Astrocyte (in vitro differentiated cells and primary cell): ENCODE results near the gene PDLIM1. TPM values are rescaled to one million over a fixed set of nuclear protein-coding genes. Genes with fewer than 3 reads are reported as not detected.

Experiments used
- DNase-seq: peaks from one replicate; pipeline ENCODE4 v3.0.0-alpha.2; 2010; ENCODE audit warnings: low read depth
- FAIRE-seq: peaks from 2 replicates; lab custom pipeline; 2011; peaks lifted over from hg19 to GRCh38; lab: Jason Lieb, UNC
- H2AFZ ChIP-seq: 2 replicates; pipeline ENCODE4 v1.6.0; 2012; ENCODE audit warnings: low read depth, low read length, inconsistent platforms
- H3K27ac ChIP-seq: 2 replicates; pipeline ENCODE4 v1.5.1; 2011; ENCODE audit warnings: low read depth, low read length, inconsistent platforms
- H3K27me3 ChIP-seq: 2 replicates; pipeline ENCODE4 v1.6.0; 2011; ENCODE audit warnings: low read length, inconsistent platforms; ENCODE audit not compliant: insufficient read depth
- H3K36me3 ChIP-seq: 2 replicates; pipeline ENCODE4 v1.5.1; 2011; ENCODE audit warnings: low read length, inconsistent platforms; ENCODE audit not compliant: insufficient read depth
- H3K4me1 ChIP-seq: 2 replicates; pipeline ENCODE4 v1.5.1; 2011; ENCODE audit warnings: low read length, inconsistent platforms; ENCODE audit not compliant: insufficient read depth
- H3K4me2 ChIP-seq: 2 replicates; pipeline ENCODE4 v1.6.0; 2012; ENCODE audit warnings: low read length, inconsistent platforms
- H3K4me3 ChIP-seq: 2 replicates; pipeline ENCODE4 v1.5.1; 2011; ENCODE audit warnings: low read depth, mild to moderate bottlenecking, low read length, inconsistent platforms; ENCODE audit not compliant: insufficient read depth
- H3K79me2 ChIP-seq: 2 replicates; pipeline ENCODE4 v1.6.0; 2012; ENCODE audit warnings: mild to moderate bottlenecking, low read length, inconsistent platforms; ENCODE audit not compliant: insufficient read depth
- H3K9ac ChIP-seq: 2 replicates; pipeline ENCODE4 v1.6.0; 2012; ENCODE audit warnings: mild to moderate bottlenecking, low read length, inconsistent platforms
- H3K9me3 ChIP-seq: 2 replicates; pipeline ENCODE4 v1.5.1; 2012; ENCODE audit warnings: low read depth, mild to moderate bottlenecking, low read length, inconsistent platforms; ENCODE audit not compliant: insufficient read depth
- H4K20me1 ChIP-seq: 2 replicates; pipeline ENCODE4 v1.6.0; 2012; ENCODE audit warnings: low read length, inconsistent platforms; ENCODE audit not compliant: insufficient read depth
- H3K27ac Mint-ChIP-seq: one replicate; pipeline ENCODE4 v1.8.0; 2021; ENCODE audit warnings: mild to moderate bottlenecking, mixed read lengths; ENCODE audit not compliant: unreplicated experiment
- H3K27me3 Mint-ChIP-seq: one replicate; pipeline ENCODE4 v1.8.0; 2021; ENCODE audit warnings: low read depth, mixed read lengths; ENCODE audit not compliant: unreplicated experiment
- H3K36me3 Mint-ChIP-seq: one replicate; pipeline ENCODE4 v1.8.0; 2021; ENCODE audit warnings: low read depth, mixed read lengths; ENCODE audit not compliant: unreplicated experiment
- H3K4me1 Mint-ChIP-seq: one replicate; pipeline ENCODE4 v1.8.0; 2021; ENCODE audit warnings: low read depth, mixed read lengths; ENCODE audit not compliant: unreplicated experiment
- H3K4me3 Mint-ChIP-seq: one replicate; pipeline ENCODE4 v1.8.0; 2021; ENCODE audit warnings: mild to moderate bottlenecking, moderate library complexity, mixed read lengths; ENCODE audit not compliant: unreplicated experiment
- H3K9me3 Mint-ChIP-seq: one replicate; pipeline ENCODE4 v1.8.0; 2021; ENCODE audit warnings: mild to moderate bottlenecking, mixed read lengths; ENCODE audit not compliant: unreplicated experiment
- EZH2 ChIP-seq: IDR thresholded peaks from 2 replicates; pipeline ENCODE4 v1.6.1; 2012; ENCODE audit warnings: mild to moderate bottlenecking, low read length, inconsistent platforms; ENCODE audit not compliant: insufficient read depth
- total RNA-seq: library from RNA; stranded (reverse); gene quantifications from 2 replicates; pipeline ENCODE4 v1.2.1, GENCODE V29; 2021
- TF ChIP-seq, protein P1 (sequence below): IDR thresholded peaks from 2 replicates; pipeline ENCODE4 v1.5.1; 2011; ENCODE audit warnings: low read depth, mild to moderate bottlenecking, inconsistent platforms, low read length, moderate library complexity; ENCODE audit not compliant: insufficient read depth

The PDLIM1 gene
- total RNA-seq, 1 donor from 2014 or later: 320 TPM

DNA sequence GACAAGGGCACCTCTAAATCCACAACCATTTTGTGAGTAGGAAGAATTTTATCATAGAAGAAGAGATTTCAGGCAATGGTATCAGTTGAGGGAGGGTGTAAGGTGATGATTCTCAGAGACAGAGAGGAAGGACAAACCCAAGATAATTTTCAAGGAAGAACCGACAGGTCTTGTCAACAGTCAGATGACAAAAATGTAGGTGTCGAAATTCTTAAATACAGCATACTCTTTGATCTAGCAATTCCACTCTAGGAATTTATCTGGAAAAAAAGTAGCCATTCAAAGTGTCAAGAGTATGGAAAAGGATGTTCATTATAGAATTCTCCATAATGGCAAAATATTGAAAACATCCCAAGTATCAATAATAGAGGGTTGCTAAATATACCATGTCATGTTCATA, 14.2 kb upstream of the PDLIM1 start:
- FAIRE-seq: no peak
- Histone ChIP-seq H3K9ac (no peak overlapping the region), H3K4me2 (no peak overlapping the region), H3K4me1 (peaks cover 20% of the 10 kb centered on the region), H2AFZ (no peak overlapping the region), H4K20me1 (no peaks in the 10 kb centered on the region), H3K36me3 (no peaks in the 10 kb centered on the region), H3K79me2 (no peaks in the 10 kb centered on the region), H3K27ac (no peak overlapping the region), H3K27me3 (no peaks in the 10 kb centered on the region), H3K4me3 (no peak overlapping the region), H3K9me3 (no peaks in the 10 kb centered on the region)
- Mint-ChIP-seq H3K36me3 (no peaks in the 10 kb centered on the region), H3K9me3 (no peaks in the 10 kb centered on the region), H3K4me3 (no peak overlapping the region), H3K27me3 (no peaks in the 10 kb centered on the region), H3K27ac (no peak overlapping the region), H3K4me1 (peaks cover 22% of the 10 kb centered on the region)
- DNase-seq: no peak
- TF ChIP-seq, protein P1, sequence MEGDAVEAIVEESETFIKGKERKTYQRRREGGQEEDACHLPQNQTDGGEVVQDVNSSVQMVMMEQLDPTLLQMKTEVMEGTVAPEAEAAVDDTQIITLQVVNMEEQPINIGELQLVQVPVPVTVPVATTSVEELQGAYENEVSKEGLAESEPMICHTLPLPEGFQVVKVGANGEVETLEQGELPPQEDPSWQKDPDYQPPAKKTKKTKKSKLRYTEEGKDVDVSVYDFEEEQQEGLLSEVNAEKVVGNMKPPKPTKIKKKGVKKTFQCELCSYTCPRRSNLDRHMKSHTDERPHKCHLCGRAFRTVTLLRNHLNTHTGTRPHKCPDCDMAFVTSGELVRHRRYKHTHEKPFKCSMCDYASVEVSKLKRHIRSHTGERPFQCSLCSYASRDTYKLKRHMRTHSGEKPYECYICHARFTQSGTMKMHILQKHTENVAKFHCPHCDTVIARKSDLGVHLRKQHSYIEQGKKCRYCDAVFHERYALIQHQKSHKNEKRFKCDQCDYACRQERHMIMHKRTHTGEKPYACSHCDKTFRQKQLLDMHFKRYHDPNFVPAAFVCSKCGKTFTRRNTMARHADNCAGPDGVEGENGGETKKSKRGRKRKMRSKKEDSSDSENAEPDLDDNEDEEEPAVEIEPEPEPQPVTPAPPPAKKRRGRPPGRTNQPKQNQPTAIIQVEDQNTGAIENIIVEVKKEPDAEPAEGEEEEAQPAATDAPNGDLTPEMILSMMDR: no peak
- TF ChIP-seq EZH2: no peak

DNA sequence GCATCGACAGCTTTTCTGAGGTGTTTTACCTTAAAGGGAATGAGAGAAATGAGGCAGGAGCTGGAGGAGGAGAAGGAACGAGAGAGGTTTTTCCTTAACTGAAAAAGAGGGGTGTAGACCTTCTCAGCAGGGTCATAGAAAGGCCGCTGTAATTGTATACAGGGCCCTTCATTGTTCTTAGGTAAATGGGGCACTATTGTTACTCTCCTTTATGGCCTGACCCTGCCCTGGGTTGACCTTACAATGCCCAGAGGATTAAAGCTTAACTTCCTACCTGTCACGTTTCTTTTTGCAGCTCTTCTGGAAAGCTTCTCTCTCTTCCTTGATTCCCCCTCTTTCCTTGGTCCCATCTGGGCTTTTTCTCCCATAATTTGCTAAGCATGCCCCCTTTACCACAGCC, 13.7 kb upstream of the PDLIM1 start:
- H3K27ac Mint-ChIP-seq: no peak overlapping the region
- Histone ChIP-seq H3K4me1 (peaks cover 20% of the 10 kb centered on the region), H2AFZ (no peak overlapping the region), H3K36me3 (no peaks in the 10 kb centered on the region), H3K4me2 (no peak overlapping the region), H3K27me3 (no peaks in the 10 kb centered on the region), H3K9me3 (no peaks in the 10 kb centered on the region), H3K27ac (no peak overlapping the region), H4K20me1 (no peaks in the 10 kb centered on the region), H3K9ac (no peak overlapping the region), H3K4me3 (no peak overlapping the region), H3K79me2 (no peaks in the 10 kb centered on the region)
- no peaks in the 10 kb centered on the region for H3K9me3 Mint-ChIP-seq
- FAIRE-seq (no peak), DNase-seq (no peak)
- no peak overlapping the region for H3K4me3 Mint-ChIP-seq
- H3K36me3 Mint-ChIP-seq: no peaks in the 10 kb centered on the region
- peaks cover 17% of the 10 kb centered on the region for H3K4me1 Mint-ChIP-seq
- no peak for TF ChIP-seq EZH2
- TF ChIP-seq, protein P1: no peak
- no peaks in the 10 kb centered on the region for H3K27me3 Mint-ChIP-seq

DNA sequence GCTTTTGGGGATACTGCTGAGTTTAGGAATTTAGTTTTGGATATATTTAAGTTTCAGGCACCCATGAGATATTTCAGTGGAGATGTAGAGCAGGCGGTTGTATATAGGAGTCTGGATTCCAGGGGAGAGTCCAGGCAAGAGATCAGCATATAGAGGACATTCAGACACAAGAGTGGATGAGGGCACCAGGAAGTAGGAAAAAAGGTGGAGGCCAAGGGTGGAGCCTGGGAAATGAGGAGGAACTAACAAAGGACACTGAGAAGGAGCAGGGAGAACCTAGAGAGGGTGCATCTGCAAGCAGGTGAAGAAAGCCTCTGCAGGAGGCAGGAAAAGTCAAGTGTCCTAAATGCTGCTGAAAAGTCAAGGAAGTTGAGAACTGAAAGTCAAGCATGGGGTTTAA, 13.1 kb upstream of the PDLIM1 start:
- no peaks in the 10 kb centered on the region for H3K36me3 Mint-ChIP-seq
- H3K4me3 ChIP-seq: no peak overlapping the region
- H3K27me3 ChIP-seq: no peaks in the 10 kb centered on the region
- no peak overlapping the region for H3K27ac Mint-ChIP-seq
- H3K27ac ChIP-seq: no peak overlapping the region
- H3K4me1 Mint-ChIP-seq: peaks cover 12% of the 10 kb centered on the region
- H3K27me3 Mint-ChIP-seq: no peaks in the 10 kb centered on the region
- H3K4me3 Mint-ChIP-seq: no peak overlapping the region
- DNase-seq: no peak
- no peak overlapping the region for H3K4me2 ChIP-seq
- no peaks in the 10 kb centered on the region for H3K36me3 ChIP-seq
- H3K9ac ChIP-seq: no peak overlapping the region
- TF ChIP-seq, protein P1: no peak
- TF ChIP-seq EZH2: no peak
- H4K20me1 ChIP-seq: no peaks in the 10 kb centered on the region
- no peak for FAIRE-seq
- H2AFZ ChIP-seq: no peak overlapping the region
- peaks cover 17% of the 10 kb centered on the region for H3K4me1 ChIP-seq
- H3K79me2 ChIP-seq: no peaks in the 10 kb centered on the region
- no peaks in the 10 kb centered on the region for H3K9me3 Mint-ChIP-seq
- no peaks in the 10 kb centered on the region for H3K9me3 ChIP-seq
